ENCODE data around the gene XPR1. TPM values are rescaled to one million over a fixed set of nuclear protein-coding genes. Genes with fewer than 3 reads are reported as not detected.
"Not testable (repeated sequence)": the region's sequence is repeated elsewhere in the genome, so short reads cannot be mapped to it uniquely, and the experiment has no call there.

The XPR1 gene
- total RNA-seq, 1 experiment from 2014 or later, result 29.8 TPM

DNA sequence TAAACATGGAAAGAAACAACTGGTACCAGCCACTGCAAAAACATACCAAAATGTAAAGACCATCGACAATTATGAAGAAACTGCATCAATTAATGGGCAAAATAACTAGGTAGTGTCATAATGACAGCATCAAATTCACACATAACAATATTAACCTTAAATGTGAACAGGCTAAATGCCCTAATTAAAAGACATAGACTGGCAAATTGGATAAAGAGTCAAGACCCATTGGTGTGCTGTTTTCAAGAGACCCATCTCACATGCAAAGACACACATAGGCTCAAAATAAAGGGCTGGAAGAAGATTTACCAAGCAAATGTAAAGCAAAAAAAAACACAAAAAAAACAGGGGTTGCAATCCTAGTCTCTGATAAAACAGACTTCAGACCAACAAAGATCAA lies 201.4 kb downstream of the XPR1 start:
- not testable (repeated sequence) for H3K9me3 ChIP-seq (replicated peaks); H3K4me3 ChIP-seq; DNase-seq; H3K36me3 ChIP-seq; H3K27ac ChIP-seq; H3K4me1 ChIP-seq; H3K27me3 ChIP-seq

DNA sequence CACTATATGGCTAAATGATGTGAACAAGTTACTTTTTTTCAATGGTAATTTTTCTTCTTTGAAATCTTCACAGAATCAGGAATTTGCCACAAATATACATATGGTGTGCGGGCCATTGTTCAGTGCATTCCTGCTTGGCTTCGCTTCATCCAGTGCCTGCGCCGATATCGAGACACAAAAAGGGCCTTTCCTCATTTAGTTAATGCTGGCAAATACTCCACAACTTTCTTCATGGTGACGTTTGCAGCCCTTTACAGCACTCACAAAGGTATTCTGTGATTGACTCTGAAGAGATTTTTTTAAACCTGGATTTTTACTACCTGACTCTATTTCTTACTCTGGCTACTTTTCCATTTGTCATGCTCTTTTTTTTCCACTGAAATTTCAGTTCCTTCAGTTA lies 204.6 kb downstream of the XPR1 start:
- no peak overlapping the region for H3K4me3 ChIP-seq
- H3K27me3 ChIP-seq, result no peaks in the 10 kb centered on the region
- DNase-seq, result no peak
- 0 out of 2 replicates have a peak, but pooled peaks cover 2% of the 10 kb centered on the region for H3K9me3 ChIP-seq (replicated peaks)
- H3K4me1 ChIP-seq, result no peaks in the 10 kb centered on the region
- H3K36me3 ChIP-seq, result 0 out of 2 replicates have a peak, but pooled peaks cover 3% of the 10 kb centered on the region
- H3K27ac ChIP-seq, result no peak overlapping the region

DNA sequence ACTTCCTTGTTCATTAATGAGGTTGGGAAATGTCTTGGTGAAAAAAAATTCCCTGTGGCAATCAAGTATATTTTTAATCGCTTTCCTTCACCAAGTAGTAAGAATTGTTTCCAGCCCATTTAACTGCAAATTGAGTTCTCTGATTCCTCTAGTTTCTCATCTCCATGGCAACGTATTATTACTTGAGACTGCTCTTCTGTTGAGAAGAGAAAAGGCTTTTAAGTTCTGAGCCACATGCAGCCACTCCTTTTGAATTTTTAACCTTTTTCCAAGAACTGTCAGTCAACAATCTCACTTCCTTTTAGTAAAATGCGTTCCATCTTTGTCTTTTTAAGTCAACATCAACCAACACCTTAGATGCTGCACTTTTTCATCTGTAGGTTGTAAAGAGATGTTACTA lies 205.2 kb downstream of the XPR1 start:
- Histone ChIP-seq H3K27me3 (no peaks in the 10 kb centered on the region), H3K36me3 (0 out of 2 replicates have a peak, but pooled peaks cover 3% of the 10 kb centered on the region), H3K4me1 (no peaks in the 10 kb centered on the region), H3K4me3 (no peak overlapping the region), H3K27ac (no peak overlapping the region), H3K9me3 (replicated peaks) (0 out of 2 replicates have a peak, but pooled peaks cover 2% of the 10 kb centered on the region)
- DNase-seq, result no peak

DNA sequence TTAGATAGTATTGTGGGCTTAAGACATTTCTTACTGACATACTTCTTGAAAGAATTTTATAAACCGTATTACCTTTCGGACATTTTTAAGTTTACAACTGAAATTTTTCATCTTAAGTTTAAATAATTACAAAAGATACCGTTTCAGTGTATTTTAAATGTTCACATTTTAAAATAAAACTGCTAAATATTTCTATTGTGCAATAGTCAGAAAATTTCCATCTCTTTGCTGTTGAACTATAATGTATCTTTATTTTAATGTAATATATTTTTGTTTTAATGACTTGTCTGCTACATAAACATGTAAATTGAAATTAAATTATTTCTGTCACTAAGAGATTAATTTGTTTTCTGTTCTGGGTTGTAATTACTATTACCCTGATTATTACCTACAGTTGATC lies 206.7 kb downstream of the XPR1 start:
- Histone ChIP-seq H3K27me3 (no peaks in the 10 kb centered on the region), H3K4me3 (no peak overlapping the region), H3K27ac (no peak overlapping the region), H3K9me3 (replicated peaks) (no peaks in the 10 kb centered on the region), H3K4me1 (no peaks in the 10 kb centered on the region), H3K36me3 (0 out of 2 replicates have a peak, but pooled peaks cover 3% of the 10 kb centered on the region)
- DNase-seq, result no peak

DNA sequence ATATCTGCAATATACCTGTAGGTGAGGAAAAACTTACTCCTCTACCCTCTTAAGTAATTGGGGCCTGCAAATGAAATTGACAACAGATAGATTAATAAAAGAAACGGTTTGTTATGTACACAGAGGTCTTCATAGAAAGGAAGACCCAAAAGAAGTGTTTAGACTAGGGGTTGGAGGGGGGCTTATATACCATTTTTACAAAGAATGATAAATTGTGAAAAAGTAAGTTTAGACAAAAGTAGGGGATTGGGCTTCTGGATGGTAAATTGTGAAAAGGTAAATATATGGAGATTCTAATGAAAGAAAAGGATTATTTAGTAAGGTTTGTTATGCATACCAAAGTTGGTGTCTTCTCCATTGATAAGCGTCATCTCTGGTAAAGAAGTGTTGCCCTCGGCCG lies 207.7 kb downstream of the XPR1 start:
- DNase-seq, result no peak
- no peak overlapping the region for H3K27ac ChIP-seq
- no peaks in the 10 kb centered on the region for H3K27me3 ChIP-seq
- H3K36me3 ChIP-seq, result no peaks in the 10 kb centered on the region
- no peaks in the 10 kb centered on the region for H3K9me3 ChIP-seq (replicated peaks)
- H3K4me1 ChIP-seq, result no peaks in the 10 kb centered on the region
- no peak overlapping the region for H3K4me3 ChIP-seq

DNA sequence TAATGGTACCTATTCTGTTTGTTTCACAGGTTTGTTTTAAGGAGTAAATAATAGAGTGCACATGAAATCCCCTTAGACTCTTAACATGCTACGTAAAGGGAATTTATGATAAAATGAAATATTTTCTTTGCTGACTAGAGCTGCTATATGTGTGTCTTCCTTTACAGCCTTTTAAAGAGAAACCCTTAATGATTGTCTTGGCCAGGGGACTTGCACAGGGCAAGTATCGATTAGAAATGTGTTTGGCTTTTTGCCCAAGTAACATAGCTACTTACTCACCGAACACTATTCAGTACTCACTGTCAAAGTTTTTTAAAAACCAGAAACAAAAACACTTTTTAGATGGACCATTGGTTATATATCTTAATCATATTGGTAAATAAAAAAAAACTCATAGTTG lies 209.6 kb downstream of the XPR1 start:
- Histone ChIP-seq H3K4me3 (no peak overlapping the region), H3K36me3 (no peaks in the 10 kb centered on the region), H3K27me3 (no peaks in the 10 kb centered on the region), H3K27ac (no peak overlapping the region), H3K4me1 (no peaks in the 10 kb centered on the region), H3K9me3 (replicated peaks) (no peaks in the 10 kb centered on the region)
- DNase-seq, result no peak

DNA sequence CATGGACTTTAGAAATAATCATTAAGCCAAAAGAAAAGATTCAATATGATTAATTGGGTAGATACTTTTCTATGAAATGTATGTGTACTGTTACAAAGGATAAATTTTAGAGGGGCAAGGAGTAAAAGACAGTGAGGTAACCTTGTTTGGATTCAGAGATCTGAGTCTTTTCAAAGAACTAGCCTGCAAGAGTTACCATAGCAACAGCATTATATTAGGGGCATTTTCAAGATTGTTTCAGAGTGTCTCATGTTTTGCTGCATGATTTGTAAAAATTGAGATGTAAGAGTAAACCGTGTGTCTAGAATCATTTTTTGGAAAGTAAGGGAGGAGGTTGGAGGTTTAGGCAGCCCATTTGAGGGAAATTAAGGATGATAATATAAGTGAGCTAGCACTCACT lies 210.2 kb downstream of the XPR1 start:
- no peak for DNase-seq
- Histone ChIP-seq H3K36me3 (no peaks in the 10 kb centered on the region), H3K4me3 (no peak overlapping the region), H3K27ac (no peak overlapping the region), H3K27me3 (no peaks in the 10 kb centered on the region), H3K9me3 (replicated peaks) (no peaks in the 10 kb centered on the region), H3K4me1 (no peaks in the 10 kb centered on the region)

DNA sequence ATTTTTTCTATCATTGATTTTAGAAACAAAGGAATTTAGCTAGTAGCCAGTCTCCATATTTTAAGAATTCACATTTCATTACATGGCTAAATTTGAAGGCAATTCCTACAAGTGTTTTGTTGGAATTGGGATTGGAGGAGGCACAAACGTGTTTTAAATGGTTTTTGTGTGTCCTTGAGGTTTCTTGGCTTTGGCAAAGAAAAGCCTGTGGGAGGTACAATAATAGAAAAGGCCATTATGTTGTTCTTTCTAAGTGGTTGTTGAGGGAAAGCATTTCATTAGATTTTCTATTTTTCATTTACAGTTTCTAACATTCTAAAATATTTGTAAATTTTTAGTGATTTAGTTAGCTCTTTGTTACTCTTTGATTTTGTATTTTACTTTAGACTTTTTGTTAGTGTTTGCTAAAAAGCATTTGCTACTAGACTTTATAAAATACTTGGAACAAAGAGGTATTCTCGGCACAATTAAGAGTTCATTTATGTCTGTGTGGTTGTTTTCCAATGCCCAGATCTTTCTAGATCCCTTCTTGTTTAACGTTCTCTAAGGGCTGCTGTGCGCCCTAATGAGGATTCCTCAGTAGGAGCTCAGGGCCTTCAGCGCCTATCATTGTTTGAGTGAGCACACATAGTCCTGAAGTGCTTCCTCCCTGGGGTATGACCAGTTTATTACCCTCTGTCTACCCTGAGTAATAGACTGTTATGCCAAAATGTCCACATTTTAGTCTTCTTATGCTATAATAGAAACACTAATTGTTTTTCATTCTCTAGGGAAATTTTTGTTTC lies 210.9 kb downstream of the XPR1 start:
- Histone ChIP-seq H3K9me3 (replicated peaks) (no peaks in the 10 kb centered on the region), H3K27ac (no peak overlapping the region), H3K27me3 (no peaks in the 10 kb centered on the region), H3K36me3 (no peaks in the 10 kb centered on the region), H3K4me3 (no peak overlapping the region), H3K4me1 (no peaks in the 10 kb centered on the region)
- no peak for DNase-seq

DNA sequence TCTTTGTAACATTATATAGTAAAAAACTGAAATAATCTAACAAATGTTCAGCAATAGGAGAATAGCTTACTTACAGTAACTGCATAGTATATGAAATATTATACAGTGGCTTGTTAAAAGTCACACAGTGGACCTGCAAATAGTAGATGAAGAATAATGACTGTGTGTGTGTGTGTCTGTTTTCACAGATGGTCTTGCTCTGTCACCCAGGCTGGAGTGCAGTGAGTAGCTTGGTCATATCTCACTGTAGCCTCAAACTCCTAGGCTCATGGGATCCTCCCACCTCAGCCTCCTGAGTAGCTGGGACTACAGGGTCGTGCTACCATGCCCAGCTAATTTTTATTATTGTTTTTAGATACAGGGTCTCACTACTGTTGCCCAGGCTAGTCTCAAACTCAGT lies 213.5 kb downstream of the XPR1 start:
- Histone ChIP-seq H3K27me3 (no peaks in the 10 kb centered on the region), H3K36me3 (no peaks in the 10 kb centered on the region), H3K4me1 (no peaks in the 10 kb centered on the region), H3K9me3 (replicated peaks) (no peaks in the 10 kb centered on the region), H3K4me3 (no peak overlapping the region), H3K27ac (no peak overlapping the region)
- no peak for DNase-seq

DNA sequence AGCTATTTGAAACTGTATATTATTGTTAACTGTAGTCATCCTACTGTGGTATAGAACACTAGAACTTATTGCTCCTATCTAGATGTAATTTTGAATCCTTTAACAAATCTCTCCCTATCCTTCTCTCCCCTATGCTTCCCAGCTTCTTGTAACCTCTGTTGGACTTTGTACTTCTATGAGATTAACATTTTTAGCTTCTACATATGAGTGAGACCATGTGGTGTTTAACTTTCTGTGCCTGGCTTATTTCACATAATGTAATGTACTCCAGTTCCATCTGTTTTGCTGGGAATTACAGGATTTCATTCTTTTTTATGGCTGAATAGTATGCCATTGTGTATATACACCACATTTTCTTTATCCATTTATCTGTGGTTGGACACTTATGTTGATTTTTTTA lies 216.4 kb downstream of the XPR1 start:
- Histone ChIP-seq H3K27me3 (no peaks in the 10 kb centered on the region), H3K9me3 (replicated peaks) (no peaks in the 10 kb centered on the region)
- DNase-seq, result no peak

DNA sequence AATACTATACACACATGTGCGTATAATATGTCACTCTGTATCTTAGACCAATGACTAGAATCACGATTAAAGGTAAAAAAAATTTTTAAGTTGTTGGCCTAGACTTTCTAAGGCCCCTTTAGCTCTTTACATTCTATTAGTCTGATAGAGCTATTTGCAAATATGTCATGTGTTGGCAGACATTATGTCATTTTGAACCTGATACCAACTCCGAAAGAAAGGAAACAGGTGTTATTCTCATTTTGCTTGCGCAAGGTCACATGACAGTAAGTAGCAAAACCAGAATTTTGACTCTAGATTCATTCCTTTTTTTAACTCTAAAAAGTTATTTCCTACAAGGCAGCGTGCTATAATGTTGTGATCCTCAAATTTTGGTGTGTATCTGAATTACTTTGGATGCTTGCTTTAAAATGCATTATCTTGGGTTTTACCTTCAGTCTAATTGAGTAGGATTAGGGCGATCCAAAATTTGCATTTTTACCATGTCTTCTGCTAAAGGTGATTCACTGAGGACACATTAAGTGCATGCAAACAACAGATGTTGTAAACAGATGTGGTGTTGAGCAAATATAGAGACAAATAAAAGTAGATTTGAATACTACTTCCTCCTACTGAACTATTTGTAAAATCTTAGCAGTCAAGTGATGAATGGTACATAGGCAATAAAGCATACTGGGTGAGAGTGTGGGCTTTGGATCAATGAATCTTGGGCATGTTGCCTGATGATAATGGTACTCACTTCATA lies 217.4 kb downstream of the XPR1 start:
- Histone ChIP-seq H3K4me3 (no peak overlapping the region), H3K36me3 (no peaks in the 10 kb centered on the region), H3K4me1 (peaks cover 6% of the 10 kb centered on the region; the same call in 1 of the 2 replicates), H3K27me3 (no peaks in the 10 kb centered on the region), H3K27ac (no peak overlapping the region), H3K9me3 (replicated peaks) (no peaks in the 10 kb centered on the region)
- peak in 1 of 2 experiments; percentile 11 for DNase-seq

More for the DNA sequence above, 216.4 kb downstream of the XPR1 start:
- Histone ChIP-seq H3K36me3 (no peaks in the 10 kb centered on the region), H3K4me1 (no peaks in the 10 kb centered on the region), H3K27ac (no peak overlapping the region), H3K4me3 (no peak overlapping the region)

DNA sequence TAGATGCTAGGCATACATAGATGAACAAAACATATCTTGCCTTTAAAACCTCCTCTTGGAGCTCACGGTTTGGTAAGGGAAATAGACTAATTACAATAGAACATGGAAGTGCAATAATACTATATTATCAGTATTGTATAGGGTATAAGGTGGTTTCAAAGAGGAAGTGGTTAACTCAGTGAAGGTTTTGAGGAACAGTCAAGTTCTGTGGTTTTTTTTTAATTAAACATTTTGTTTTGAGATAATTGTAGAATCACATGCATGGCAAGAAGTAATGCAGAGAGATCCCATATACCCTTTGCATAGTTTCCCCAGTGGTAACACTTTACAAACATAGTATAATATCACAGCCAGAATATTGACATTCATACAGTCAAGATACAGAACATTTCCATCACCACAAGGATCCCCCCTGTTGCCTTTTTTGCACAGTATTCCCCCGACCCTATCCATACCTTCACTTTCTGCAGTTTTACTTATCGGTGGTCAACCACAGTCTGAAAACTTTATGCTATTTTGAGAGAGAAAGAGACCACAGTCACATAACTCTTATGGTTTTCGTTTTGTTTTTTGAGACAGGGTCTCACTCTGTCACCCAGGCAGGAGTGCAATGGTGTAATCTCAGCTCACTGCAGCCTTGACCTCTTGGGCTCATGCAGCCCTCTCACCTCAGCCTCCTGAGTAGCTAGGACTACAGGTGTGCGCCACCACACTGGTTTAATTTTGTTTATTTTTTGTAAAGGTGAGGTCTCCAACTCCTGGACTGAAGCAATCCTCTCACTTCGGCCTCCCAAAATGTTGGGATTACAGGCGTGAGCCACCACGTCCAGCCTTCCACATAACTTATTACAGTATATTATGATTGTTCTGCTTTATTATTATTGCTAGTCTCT lies 220.4 kb downstream of the XPR1 start:
- Histone ChIP-seq H3K4me1 (peaks cover 9% of the 10 kb centered on the region; the same call in 1 of the 2 replicates), H3K27ac (no peak overlapping the region), H3K27me3 (no peaks in the 10 kb centered on the region), H3K4me3 (no peak overlapping the region), H3K36me3 (no peaks in the 10 kb centered on the region; the same call in 1 of the 2 replicates), H3K9me3 (replicated peaks) (no peaks in the 10 kb centered on the region)
- no peak for DNase-seq

DNA sequence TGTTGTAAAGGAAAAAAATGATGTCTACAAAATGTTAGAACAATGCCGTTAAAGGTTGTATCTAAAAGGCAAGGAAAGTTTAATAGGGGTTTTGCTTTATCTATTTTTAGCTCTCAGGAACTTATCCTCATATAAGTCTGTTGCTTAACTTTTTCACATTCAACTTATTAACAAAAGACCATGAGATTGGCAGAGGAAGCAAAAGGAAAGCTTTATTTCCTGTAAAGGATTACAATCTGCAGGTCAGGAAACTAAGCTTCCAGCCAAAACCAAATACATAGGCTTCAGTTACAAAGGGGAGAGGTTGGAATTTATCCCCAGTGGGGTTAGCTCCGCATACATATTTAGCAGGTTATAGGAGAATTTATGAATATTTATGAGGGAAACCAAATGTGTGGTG lies 222.2 kb downstream of the XPR1 start:
- no peaks in the 10 kb centered on the region; the same call in 1 of the 2 replicates for H3K36me3 ChIP-seq
- H3K4me1 ChIP-seq, result peaks cover 9% of the 10 kb centered on the region; the same call in 1 of the 2 replicates
- peak overlapping the region; percentile 8; the same call in 1 of the 2 replicates for H3K27ac ChIP-seq
- no peaks in the 10 kb centered on the region for H3K9me3 ChIP-seq (replicated peaks)
- H3K27me3 ChIP-seq, result no peaks in the 10 kb centered on the region
- DNase-seq, result peak in 1 of 2 experiments; percentile 24
- peak overlapping the region; percentile 19 for H3K4me3 ChIP-seq

DNA sequence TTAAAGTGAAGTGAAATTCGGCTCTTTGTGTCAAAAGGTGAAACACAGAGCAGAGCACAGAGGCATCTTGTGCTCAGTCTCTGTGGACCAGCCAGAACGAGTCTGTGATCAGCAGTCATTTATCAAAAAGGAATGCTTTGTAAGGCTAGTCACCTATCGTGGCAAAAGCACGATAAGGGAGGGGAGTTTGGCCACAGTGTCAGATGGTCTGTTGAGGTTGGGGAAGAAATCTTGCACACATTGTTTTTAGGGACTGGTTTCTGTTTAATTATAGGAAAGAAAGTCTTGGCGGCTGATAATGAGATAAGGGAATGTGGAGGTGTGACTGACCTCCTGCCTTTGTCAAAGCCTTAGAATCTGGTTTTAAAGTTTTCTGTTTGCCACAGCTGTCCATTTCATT lies 222.6 kb downstream of the XPR1 start:
- DNase-seq, result peak; percentile 6 to 48
- peak overlapping the region; percentile 8; the same call in 1 of the 2 replicates for H3K27ac ChIP-seq

More for the DNA sequence above, 222.6 kb downstream of the XPR1 start:
- H3K4me1 ChIP-seq, result peaks cover 9% of the 10 kb centered on the region; the same call in 1 of the 2 replicates
- H3K36me3 ChIP-seq, result no peaks in the 10 kb centered on the region; the same call in 1 of the 2 replicates
- H3K4me3 ChIP-seq, result peak overlapping the region; percentile 19
- no peaks in the 10 kb centered on the region for H3K9me3 ChIP-seq (replicated peaks)
- H3K27me3 ChIP-seq, result no peaks in the 10 kb centered on the region

Measured in SJCRH30 (cell line).